Sigmoid colon (tissue), 7 donors: Measurements from ENCODE around the gene DCK. TPM values are rescaled to one million over a fixed set of nuclear protein-coding genes. Genes with fewer than 3 reads are reported as not detected.
"Not testable (repeated sequence)": the region's sequence is repeated elsewhere in the genome, so short reads cannot be mapped to it uniquely, and the experiment has no call there.

Experiments used
- DNase-seq: peaks from one replicate; pipeline ENCODE4 v3.0.0-alpha.2; 2019
- H3K27ac ChIP-seq, 4 donors: fragments of 200-600 bp; sonication (generic); one replicate each; pipeline ENCODE4 v1.5.1; 2016 to 2019; ENCODE audit warnings: mild to moderate bottlenecking in 1 of 4
- H3K27me3 ChIP-seq, 3 donors: fragments of 200-600 bp; sonication (generic); one replicate each; pipeline ENCODE4 v1.5.1; 2019; ENCODE audit warnings: mild to moderate bottlenecking in 1 of 3
- H3K36me3 ChIP-seq, 4 donors: fragments of 200-600 bp; sonication (generic); one replicate each; pipeline ENCODE4 v1.5.1; 2016 to 2019
- H3K4me1 ChIP-seq, 4 donors: fragments of 200-600 bp; sonication (generic); one replicate each; pipeline ENCODE4 v1.5.1; 2017 to 2019
- H3K4me3 ChIP-seq, 4 donors: fragments of 200-600 bp; sonication (generic); one replicate each; pipeline ENCODE4 v1.5.1; 2017 to 2019; ENCODE audit warnings: mild to moderate bottlenecking in 2 of 4, moderate library complexity in 1 of 4
- H3K9me3 ChIP-seq, 4 donors: fragments of 200-600 bp in 3 of 4; sonication (generic) in 3 of 4; one replicate each; pipeline versions ENCODE4 v1.5.1 to v1.6.1; 2013 to 2019
- CTCF ChIP-seq, 4 experiments: fragments of 450-650 bp in 3 of 4; fragments of 200-600 bp in 1 of 4; IDR thresholded peaks; one replicate each; pipeline ENCODE4 v1.5.1; 2016 to 2019; ENCODE audit warnings: antibody characterized with exemption in 4 of 4, mild to moderate bottlenecking in 3 of 4, moderate library complexity in 2 of 4
- EP300 ChIP-seq, 4 donors: sonication (generic); formaldehyde crosslinking; IDR thresholded peaks; one replicate each; pipeline ENCODE4 v1.6.1; 2017; ENCODE audit warnings: antibody characterized with exemption in 4 of 4
- POLR2A ChIP-seq, 2 donors: fragments of 450-650 bp; IDR thresholded peaks; one replicate each; pipeline ENCODE4 v1.6.1; 2016; ENCODE audit warnings: antibody characterized with exemption in 2 of 2, mild to moderate bottlenecking in 2 of 2, moderate library complexity in 2 of 2
- POLR2AphosphoS5 ChIP-seq, 4 donors: sonication (generic); formaldehyde crosslinking; IDR thresholded peaks; one replicate each; pipeline ENCODE4 v1.6.1; 2017; ENCODE audit warnings: antibody characterized with exemption in 4 of 4
- WGBS, 2 donors: extraction: QIAGEN DNeasy Blood & Tissue Kit; methylation state at CpG; one replicate each; pipeline ENCODE4 v1.1.7; 2013; 5-methylcytosine and 5-hydroxymethylcytosine counted together
- intact Hi-C: fragments of 100-400 bp; cut with DNase I; formaldehyde crosslinking; loops from one replicate; pipeline ENCODE4 v1.15.1; 2023
- polyA plus RNA-seq, 3 donors: library from polyadenylated mRNA; stranded (reverse); fragments of 200-250 nt; gene quantifications; one replicate each; pipeline ENCODE4 v1.2.3, GENCODE V29; 2013
- total RNA-seq, 4 donors: library from RNA; depleted of rRNA; stranded (reverse); fragments of >200 nt; gene quantifications; one replicate each; pipeline ENCODE4 v1.1.0, GENCODE V29; 2016
- donor health status: healthy with polysubstance abuse.
- donor health status: Bipolar disorder and iron deficiency.
- donor health status: healthy.

Gene DCK
- total and polyA plus RNA-seq, 7 donors, result 10.0 to 26.0 (median 17.3) TPM

GRCh38 chr4:71026086-71026485 is 32.6 kb downstream of the DCK start:
- TF ChIP-seq POLR2AphosphoS5 (IDR thresholded peaks at IDR 0.05) (no peak), CTCF (IDR thresholded peaks at IDR 0.05) (no peak)
- Histone ChIP-seq H3K27me3 (no peaks in the 10 kb centered on the region), H3K36me3 (peaks cover 0 to 33% (median 0%) of the 10 kb centered on the region in 4 donors), H3K27ac (no peak overlapping the region), H3K9me3 (no peaks in the 10 kb centered on the region), H3K4me3 (no peak overlapping the region), H3K4me1 (peaks cover 0 to 20% (median 11%) of the 10 kb centered on the region in 4 donors)
- WGBS, 2 donors, result 62 to 68% methylated on average over 2 of the region's 2 CpGs
- intact Hi-C loops, result no loop called here
- no peak for DNase-seq

- Histone ChIP-seq H3K36me3 (peaks cover 0 to 48% (median 0%) of the 10 kb centered on the region in 4 donors), H3K9me3 (no peaks in the 10 kb centered on the region), H3K4me3 (no peak overlapping the region), H3K4me1 (peaks cover 0 to 20% (median 11%) of the 10 kb centered on the region in 4 donors), H3K27ac (no peak overlapping the region), H3K27me3 (no peaks in the 10 kb centered on the region)
- no peak for DNase-seq
- 100% methylated on average over 1 of the region's 1 CpG for WGBS, 2 donors
- no peak for TF ChIP-seq POLR2A (IDR thresholded peaks at IDR 0.05)
- TF ChIP-seq CTCF (IDR thresholded peaks at IDR 0.05), result no peak
- TF ChIP-seq EP300 (IDR thresholded peaks at IDR 0.05), result no peak
- no peak for TF ChIP-seq POLR2AphosphoS5 (IDR thresholded peaks at IDR 0.05)
- intact Hi-C loops, result no loop called here
Measured at GRCh38 chr4:71027611-71028010, 34.2 kb downstream of the DCK start.

- WGBS, 2 donors, result 59 to 74% methylated on average over 1 of the region's 1 CpG
- no peak for TF ChIP-seq EP300 (IDR thresholded peaks at IDR 0.05)
- TF ChIP-seq POLR2AphosphoS5 (IDR thresholded peaks at IDR 0.05), result no peak
- TF ChIP-seq POLR2A (IDR thresholded peaks at IDR 0.05), result no peak
- TF ChIP-seq CTCF (IDR thresholded peaks at IDR 0.05), result no peak
- no peak overlapping the region for H3K27ac ChIP-seq
- H3K4me1 ChIP-seq, result peaks cover 0 to 19% (median 11%) of the 10 kb centered on the region in 4 donors
- H3K36me3 ChIP-seq, result peaks cover 0 to 55% (median 0%) of the 10 kb centered on the region in 4 donors
- intact Hi-C loops, result no loop called here
- DNase-seq, result no peak
- no peaks in the 10 kb centered on the region for H3K9me3 ChIP-seq
- H3K27me3 ChIP-seq, result no peaks in the 10 kb centered on the region
- H3K4me3 ChIP-seq, result no peak overlapping the region
Measured at GRCh38 chr4:71029504-71029903, 36.1 kb downstream of the DCK start.

GRCh38 chr4:71032106-71032505 is 38.7 kb downstream of the DCK start:
- H3K4me1 ChIP-seq, H3K4me3 ChIP-seq, DNase-seq, H3K27me3 ChIP-seq, H3K9me3 ChIP-seq, intact Hi-C loops, H3K27ac ChIP-seq: not testable (repeated sequence)
- H3K36me3 ChIP-seq, result peaks cover 0 to 64% (median 0%) of the 10 kb centered on the region in 4 donors
- 88 to 95% methylated on average over 10 of the region's 10 CpGs for WGBS, 2 donors

- TF ChIP-seq CTCF (IDR thresholded peaks at IDR 0.05), result no peak
- TF ChIP-seq POLR2A (IDR thresholded peaks at IDR 0.05), result no peak
- TF ChIP-seq POLR2AphosphoS5 (IDR thresholded peaks at IDR 0.05), result no peak
- TF ChIP-seq EP300 (IDR thresholded peaks at IDR 0.05), result no peak
- 73 to 87% methylated on average over 4 of the region's 4 CpGs for WGBS, 2 donors
- no peak overlapping the region for H3K4me3 ChIP-seq
- no peaks in the 10 kb centered on the region for H3K27me3 ChIP-seq
- no peaks in the 10 kb centered on the region for H3K9me3 ChIP-seq
- no peaks in the 10 kb centered on the region for H3K36me3 ChIP-seq
- no peak for DNase-seq
- H3K4me1 ChIP-seq, result no peaks in the 10 kb centered on the region
- no peak overlapping the region for H3K27ac ChIP-seq
- intact Hi-C loops, result no loop called here
Measured at GRCh38 chr4:71045256-71045655, 51.8 kb downstream of the DCK start.
